ENCODE data around the gene UBB.
A peak's percentile ranks its signal among the peaks of the same experiment; 100 is the strongest.
"Not testable (repeated sequence)": the region's sequence is repeated elsewhere in the genome, so short reads cannot be mapped to it uniquely, and the experiment has no call there.

The UBB gene

DNA sequence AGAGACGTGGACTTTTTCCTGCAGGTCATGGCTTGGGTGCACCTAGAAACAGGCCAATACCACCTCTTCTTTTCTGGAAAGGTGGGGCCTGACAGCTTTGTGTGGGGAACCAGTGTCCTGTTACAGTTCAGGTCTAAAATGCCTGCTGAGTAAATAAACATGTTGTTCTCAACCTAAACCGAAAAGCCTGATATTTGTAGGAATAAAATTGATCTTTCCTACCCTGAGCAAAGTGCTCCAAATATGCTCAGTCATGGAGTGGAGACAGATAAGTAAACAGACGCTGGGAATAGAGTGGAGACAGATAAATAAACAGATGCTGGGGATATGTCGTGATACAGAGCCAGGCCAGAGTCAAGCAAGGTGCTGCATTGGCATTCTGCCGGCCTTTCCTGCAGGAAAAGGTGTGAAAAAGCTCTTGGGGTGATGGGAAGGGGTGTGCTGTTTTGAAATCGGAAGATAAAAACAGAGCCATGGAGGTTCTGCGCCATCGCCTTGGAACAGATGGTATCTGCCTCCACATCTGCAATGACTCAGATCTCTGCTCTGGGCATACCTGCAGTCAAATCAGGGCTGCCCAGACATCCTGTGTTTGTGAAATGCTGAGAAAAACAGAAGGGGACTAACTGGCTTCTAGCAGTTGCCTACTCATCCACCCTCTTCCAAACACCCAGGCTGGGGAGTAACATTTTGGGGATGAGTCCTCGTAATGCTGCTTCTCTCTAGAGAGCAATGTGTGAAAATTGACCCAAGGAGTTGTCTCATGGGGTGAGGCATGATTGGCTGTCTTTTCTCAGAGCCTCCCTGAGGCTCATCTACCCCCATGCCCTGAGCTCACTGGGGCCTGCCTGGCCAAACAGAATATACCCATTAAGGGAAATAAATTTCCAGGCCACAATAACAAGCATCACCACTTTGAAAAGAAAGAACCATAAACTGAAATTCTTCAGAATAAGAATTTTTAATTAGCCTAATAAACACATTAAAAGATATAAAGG is 17.7 kb downstream of the UBB start:
- H3K4me1 ChIP-seq (ENCODE audit: low read length): no peaks in the 10 kb centered on the region
- no peak overlapping the region for H2AFZ ChIP-seq (ENCODE audit: low read length)
- H3K27ac ChIP-seq (ENCODE audit: low read length): no peak overlapping the region
- H3K9me3 ChIP-seq (replicated peaks; ENCODE audit: insufficient read depth, low read length): no peaks in the 10 kb centered on the region
- no peaks in the 10 kb centered on the region for H3K9me2 ChIP-seq (replicated peaks; ENCODE audit: insufficient read depth, low read length)
- H3K36me3 ChIP-seq (replicated peaks; ENCODE audit: insufficient read depth, low read length): no peaks in the 10 kb centered on the region
- H4K20me1 ChIP-seq (ENCODE audit: insufficient read depth, low read length): no peaks in the 10 kb centered on the region
- H3K9ac ChIP-seq (ENCODE audit: low read length): no peak overlapping the region
- H3K79me2 ChIP-seq (ENCODE audit: low read length): no peaks in the 10 kb centered on the region
- TF ChIP-seq EZH2phosphoT487 (IDR thresholded peaks at IDR 0.05; ENCODE audit: low read length) (no peak), EZH2 (optimal IDR thresholded peaks at IDR 0.05; ENCODE audit: low read depth, low read length) (no peak)
- TF ChIP-seq, protein P1, sequence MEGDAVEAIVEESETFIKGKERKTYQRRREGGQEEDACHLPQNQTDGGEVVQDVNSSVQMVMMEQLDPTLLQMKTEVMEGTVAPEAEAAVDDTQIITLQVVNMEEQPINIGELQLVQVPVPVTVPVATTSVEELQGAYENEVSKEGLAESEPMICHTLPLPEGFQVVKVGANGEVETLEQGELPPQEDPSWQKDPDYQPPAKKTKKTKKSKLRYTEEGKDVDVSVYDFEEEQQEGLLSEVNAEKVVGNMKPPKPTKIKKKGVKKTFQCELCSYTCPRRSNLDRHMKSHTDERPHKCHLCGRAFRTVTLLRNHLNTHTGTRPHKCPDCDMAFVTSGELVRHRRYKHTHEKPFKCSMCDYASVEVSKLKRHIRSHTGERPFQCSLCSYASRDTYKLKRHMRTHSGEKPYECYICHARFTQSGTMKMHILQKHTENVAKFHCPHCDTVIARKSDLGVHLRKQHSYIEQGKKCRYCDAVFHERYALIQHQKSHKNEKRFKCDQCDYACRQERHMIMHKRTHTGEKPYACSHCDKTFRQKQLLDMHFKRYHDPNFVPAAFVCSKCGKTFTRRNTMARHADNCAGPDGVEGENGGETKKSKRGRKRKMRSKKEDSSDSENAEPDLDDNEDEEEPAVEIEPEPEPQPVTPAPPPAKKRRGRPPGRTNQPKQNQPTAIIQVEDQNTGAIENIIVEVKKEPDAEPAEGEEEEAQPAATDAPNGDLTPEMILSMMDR (IDR thresholded peaks at IDR 0.05; ENCODE audit: low read length): no peak
- H3K27me3 ChIP-seq (replicated peaks; ENCODE audit: insufficient read depth, low read length): no peaks in the 10 kb centered on the region
- DNase-seq: no peak
- H3F3A ChIP-seq (ENCODE audit: insufficient read depth, low read length): no peaks in the 10 kb centered on the region
- H3K4me3 ChIP-seq (ENCODE audit: low read length): no peak overlapping the region
- no peak overlapping the region for H3K4me2 ChIP-seq (ENCODE audit: low read depth, low read length)

- H3K4me3 ChIP-seq (ENCODE audit: low read length); H3K4me1 ChIP-seq (ENCODE audit: low read length); H2AFZ ChIP-seq (ENCODE audit: low read length); H3F3A ChIP-seq (ENCODE audit: insufficient read depth, low read length); H3K27me3 ChIP-seq (replicated peaks; ENCODE audit: insufficient read depth, low read length); H4K20me1 ChIP-seq (ENCODE audit: insufficient read depth, low read length); H3K79me2 ChIP-seq (ENCODE audit: low read length); H3K9ac ChIP-seq (ENCODE audit: low read length); H3K9me2 ChIP-seq (replicated peaks; ENCODE audit: insufficient read depth, low read length); H3K4me2 ChIP-seq (ENCODE audit: low read depth, low read length); H3K27ac ChIP-seq (ENCODE audit: low read length); H3K36me3 ChIP-seq (replicated peaks; ENCODE audit: insufficient read depth, low read length); DNase-seq; H3K9me3 ChIP-seq (replicated peaks; ENCODE audit: insufficient read depth, low read length): not testable (repeated sequence)
These were observed 23.0 kb downstream of the UBB start for GRCh38 chr17:16403847-16404246.

GRCh38 chr17:16406742-16407674 is 26.1 kb downstream of the UBB start:
- Histone ChIP-seq H3K9ac (ENCODE audit: low read length) (no peak overlapping the region), H3K79me2 (ENCODE audit: low read length) (no peaks in the 10 kb centered on the region), H3K36me3 (replicated peaks; ENCODE audit: insufficient read depth, low read length) (no peaks in the 10 kb centered on the region), H3K4me3 (ENCODE audit: low read length) (peak overlapping the region; percentile 31; the same call in 1 of the 2 replicates), H3K27me3 (replicated peaks; ENCODE audit: insufficient read depth, low read length) (no peaks in the 10 kb centered on the region), H3K9me2 (replicated peaks; ENCODE audit: insufficient read depth, low read length) (no peaks in the 10 kb centered on the region), H3K4me1 (ENCODE audit: low read length) (no peaks in the 10 kb centered on the region), H2AFZ (ENCODE audit: low read length) (0 out of 2 replicates have a peak overlapping the region, but pooled peaks have one; percentile 42), H3K27ac (ENCODE audit: low read length) (no peak overlapping the region), H3F3A (ENCODE audit: insufficient read depth, low read length) (peaks cover 11% of the 10 kb centered on the region), H3K4me2 (ENCODE audit: low read depth, low read length) (peak overlapping the region; percentile 47; the same call in 1 of the 2 replicates), H3K9me3 (replicated peaks; ENCODE audit: insufficient read depth, low read length) (no peaks in the 10 kb centered on the region), H4K20me1 (ENCODE audit: insufficient read depth, low read length) (no peaks in the 10 kb centered on the region)
- DNase-seq: no peak
- TF ChIP-seq, protein P1 (IDR thresholded peaks at IDR 0.05; ENCODE audit: low read length): no peak
- no peak for TF ChIP-seq EZH2phosphoT487 (IDR thresholded peaks at IDR 0.05; ENCODE audit: low read length)
- no peak for TF ChIP-seq EZH2 (optimal IDR thresholded peaks at IDR 0.05; ENCODE audit: low read depth, low read length)
